ENCODE measurements around the gene DKC1.

The DKC1 gene

GRCh38 chrX:154762537-154763296 is at the start of gene DKC1:
Gene DKC1 (plus strand): TSS chrX:154762864. CDS start chrX:154762966, 102 bp downstream.
- peak; percentile 96 for DNase-seq

DNA sequence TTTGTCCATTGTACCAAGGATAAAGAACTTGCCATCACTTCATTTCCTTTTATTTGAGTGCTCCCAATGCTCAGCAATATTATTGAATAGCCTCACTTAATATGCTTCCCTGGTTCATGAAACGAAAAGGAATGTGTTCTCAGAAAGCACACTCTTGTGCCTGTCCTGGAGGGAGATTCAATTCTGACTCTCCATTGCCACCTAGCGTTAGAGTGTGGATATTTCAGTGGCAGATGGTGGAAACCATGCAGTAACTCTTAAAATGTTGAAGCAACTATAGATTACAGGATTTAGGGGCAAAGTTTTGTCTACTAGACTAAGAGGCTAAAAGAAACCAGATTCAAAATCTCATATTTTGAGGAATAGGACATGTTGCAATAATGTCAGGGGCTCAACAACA is 47.7 kb upstream of the DKC1 start:
- DNase-seq, result no peak

- no peak for DNase-seq
Observed at GRCh38 chrX:154715825-154716224, 46.8 kb upstream of the DKC1 start.

GRCh38 chrX:154717824-154718223 is 44.8 kb upstream of the DKC1 start:
- no peak for DNase-seq

GRCh38 chrX:154718616-154719015 is 44.0 kb upstream of the DKC1 start:
- DNase-seq, result no peak

- DNase-seq, result no peak
Observed at GRCh38 chrX:154719132-154719675, 43.5 kb upstream of the DKC1 start.

GRCh38 chrX:154720067-154720466 is 42.6 kb upstream of the DKC1 start:
- DNase-seq, result no peak

DNA sequence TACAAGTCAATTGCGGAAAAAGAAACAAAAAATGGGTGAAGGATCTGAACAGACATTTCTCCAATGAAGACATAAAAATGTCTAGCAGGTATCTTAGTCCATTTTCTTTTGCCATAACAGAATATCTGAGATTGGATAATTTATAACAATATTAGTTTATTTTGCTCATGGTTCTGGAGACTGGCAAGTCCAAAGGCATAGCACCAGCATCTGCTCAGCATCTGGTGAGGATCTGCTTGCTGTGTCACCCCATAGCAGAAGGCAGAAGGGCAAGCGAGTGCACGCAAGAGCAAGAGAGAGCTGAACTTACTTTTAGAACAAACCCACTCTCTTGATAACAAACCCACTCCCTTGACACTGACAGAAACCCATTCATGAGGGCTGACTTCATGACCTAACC is 41.5 kb upstream of the DKC1 start:
- no peak for DNase-seq

- DNase-seq, result no peak
Observed at GRCh38 chrX:154724993-154725756, 37.5 kb upstream of the DKC1 start.

DNA sequence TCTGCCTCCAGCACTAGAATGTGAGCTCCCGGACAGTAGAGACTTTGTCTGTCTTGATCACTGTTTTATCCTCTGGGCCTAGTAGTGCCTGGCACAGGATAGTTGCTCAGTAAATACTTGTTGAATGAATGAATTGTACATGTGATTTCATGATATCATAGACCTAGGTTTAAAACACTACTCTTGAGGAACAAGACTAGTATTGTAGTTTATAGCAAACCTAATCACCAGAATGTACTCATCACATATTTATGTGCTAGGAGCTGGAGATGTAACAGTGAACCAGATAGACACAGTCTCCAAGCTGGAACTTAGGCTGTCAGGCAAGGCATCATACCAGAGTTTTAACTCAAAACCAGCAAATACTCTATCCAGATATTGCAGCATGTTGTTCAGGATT is 35.2 kb upstream of the DKC1 start:
- no peak for DNase-seq

- DNase-seq, result peak; percentile 82
Observed at GRCh38 chrX:154727871-154728270, 34.8 kb upstream of the DKC1 start.

- DNase-seq, result no peak
Observed at GRCh38 chrX:154728431-154729190, 34.1 kb upstream of the DKC1 start.

- DNase-seq, result no peak
Observed at GRCh38 chrX:154729439-154729838, 33.2 kb upstream of the DKC1 start.

GRCh38 chrX:154730253-154730891 is 32.3 kb upstream of the DKC1 start:
- DNase-seq, result no peak

DNA sequence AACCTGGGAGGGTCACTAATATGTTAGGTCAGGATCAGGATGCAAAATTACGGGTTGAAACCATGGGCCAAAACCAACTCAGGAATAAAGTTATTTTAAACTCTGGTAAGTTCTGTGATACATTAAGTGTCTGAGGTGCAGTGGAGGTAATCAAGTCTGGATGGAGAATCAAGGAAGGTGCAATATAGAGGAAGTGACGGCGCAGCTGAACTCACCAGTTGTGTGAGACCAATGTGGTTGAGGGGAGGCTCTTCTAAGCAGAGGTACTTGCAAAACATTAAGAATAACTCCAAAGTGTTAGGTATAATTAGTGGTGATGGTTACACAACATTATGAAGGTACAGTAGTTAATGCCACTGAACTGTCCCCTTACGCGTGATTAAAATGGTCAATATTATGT is 31.5 kb upstream of the DKC1 start:
- no peak for DNase-seq

DNA sequence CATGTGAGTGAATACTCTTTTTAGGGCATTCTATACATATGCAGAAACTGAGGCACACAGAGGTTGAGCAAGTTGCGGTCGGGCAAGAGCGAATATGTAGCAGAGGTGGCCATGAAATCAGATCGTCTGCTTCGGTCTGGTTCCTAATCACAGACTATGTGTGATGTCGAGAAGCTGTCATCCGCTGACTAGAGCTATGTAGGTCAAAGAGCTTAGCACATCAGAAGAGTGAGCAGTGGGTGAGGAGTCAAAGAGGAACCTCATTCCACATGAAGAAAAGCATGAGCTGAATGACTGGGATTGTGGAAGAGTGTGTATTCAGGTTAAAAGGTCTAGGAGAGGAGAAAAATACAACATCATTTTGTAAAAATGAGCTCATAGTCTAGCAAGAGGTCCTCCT is 30.8 kb upstream of the DKC1 start:
- no peak for DNase-seq

GRCh38 chrX:154732421-154733065 is 30.1 kb upstream of the DKC1 start:
- no peak for DNase-seq

- DNase-seq, result no peak
Observed at GRCh38 chrX:154733066-154733425, 29.6 kb upstream of the DKC1 start.

DNA sequence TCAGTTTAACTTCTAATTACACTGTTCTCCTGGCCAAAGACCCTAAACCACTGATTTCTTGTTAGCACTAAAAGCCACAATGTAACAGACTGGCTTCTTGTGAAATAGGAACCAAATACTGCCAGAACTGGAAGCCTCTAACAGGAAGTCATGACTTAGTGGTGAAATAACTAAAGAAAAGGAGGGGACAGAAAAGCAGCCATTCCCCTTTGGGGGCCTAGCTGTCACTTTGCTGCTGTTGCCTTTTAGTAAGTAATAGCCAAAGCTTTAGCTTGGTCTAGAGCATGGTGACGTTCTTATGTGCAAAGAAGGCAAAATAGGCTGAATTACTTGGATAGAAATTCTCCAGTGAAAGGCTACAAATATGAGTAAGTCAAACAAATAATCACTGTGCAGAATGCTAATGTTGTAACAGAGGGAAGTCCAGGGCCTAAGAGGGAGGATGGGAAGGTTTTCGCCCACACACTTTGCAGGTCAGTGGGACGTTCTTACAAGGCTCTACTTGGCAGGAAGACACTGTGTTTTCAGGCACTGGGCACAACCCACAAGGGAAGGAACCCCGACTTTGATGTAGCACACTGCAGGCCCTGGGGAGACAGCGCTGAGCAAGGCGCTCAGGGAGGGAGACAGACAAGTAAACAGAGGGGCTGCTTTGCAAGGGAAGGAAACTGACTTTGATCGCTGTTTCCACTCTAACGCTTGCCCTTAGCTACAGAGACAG is 28.4 kb upstream of the DKC1 start:
- no peak for DNase-seq

GRCh38 chrX:154735695-154736393 is 26.8 kb upstream of the DKC1 start:
- DNase-seq, result peak; percentile 54

GRCh38 chrX:154737136-154737535 is 25.5 kb upstream of the DKC1 start:
- DNase-seq, result no peak

All from left hindlimb (tissue), 1 donor.